ENCODE results near the gene ZBTB1. TPM values are rescaled to one million over a fixed set of nuclear protein-coding genes. Genes with fewer than 3 reads are reported as not detected.

ZBTB1 gene
- polyA plus RNA-seq, 1 donor from 2014 or later: 24.8 TPM

DNA sequence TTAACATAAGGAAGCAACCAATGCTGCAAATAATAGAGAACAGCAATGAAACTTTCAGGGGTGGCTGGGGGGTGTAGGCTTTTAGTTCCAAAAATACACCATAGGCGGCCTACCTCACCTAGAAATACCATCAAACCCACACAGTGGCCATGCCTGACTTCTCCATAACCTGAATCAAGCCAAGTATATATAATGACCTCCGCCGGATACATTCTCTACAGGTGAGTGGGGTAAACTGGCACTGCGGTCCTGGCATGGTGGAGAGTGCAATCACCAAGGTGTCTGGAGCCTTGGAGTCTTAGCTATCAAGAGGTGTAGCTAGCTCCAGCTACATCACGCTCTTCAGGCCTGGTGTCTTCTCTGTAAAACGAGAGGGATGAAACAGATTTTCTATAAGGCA, 2.1 kb upstream of the ZBTB1 start:
- Histone ChIP-seq H3K79me2 (replicated peaks; ENCODE audit: insufficient read depth, low read length) (peaks cover 46% of the 10 kb centered on the region), H4K20me1 (ENCODE audit: insufficient read depth) (no peaks in the 10 kb centered on the region), H3K27me3 (ENCODE audit: insufficient read depth, low read depth, low read length) (no peaks in the 10 kb centered on the region), H3K9me2 (ENCODE audit: insufficient read depth, low read length) (no peaks in the 10 kb centered on the region), H3F3A (ENCODE audit: insufficient read depth, low read length, poor library complexity, severe bottlenecking) (no peaks in the 10 kb centered on the region), H2AFZ (ENCODE audit: low read depth, low read length) (peak overlapping the region; percentile 98), H3K4me3 (ENCODE audit: low read length) (peak overlapping the region; percentile 98), H3K4me2 (ENCODE audit: low read length) (peak overlapping the region; percentile 95), H3K36me3 (ENCODE audit: insufficient read depth, low read length) (no peaks in the 10 kb centered on the region), H3K27ac (ENCODE audit: low read length) (peak overlapping the region; percentile 97), H3K9me3 (ENCODE audit: low read length) (no peaks in the 10 kb centered on the region), H3K9ac (ENCODE audit: low read length) (peak overlapping the region; percentile 99)
- TF ChIP-seq TAF1 (IDR thresholded peaks at IDR 0.05; ENCODE audit: low read depth): no peak
- TF ChIP-seq MXI1 (conservative IDR thresholded peaks at IDR 0.05; ENCODE audit: poor library complexity, severe bottlenecking): no peak
- TF ChIP-seq EP300 (conservative IDR thresholded peaks at IDR 0.05; ENCODE audit: poor library complexity, severe bottlenecking): no peak
- no peak for TF ChIP-seq RAD21 (conservative IDR thresholded peaks at IDR 0.05)
- no peak for TF ChIP-seq POLR2AphosphoS5 (IDR thresholded peaks at IDR 0.05)
- TF ChIP-seq, protein P1, sequence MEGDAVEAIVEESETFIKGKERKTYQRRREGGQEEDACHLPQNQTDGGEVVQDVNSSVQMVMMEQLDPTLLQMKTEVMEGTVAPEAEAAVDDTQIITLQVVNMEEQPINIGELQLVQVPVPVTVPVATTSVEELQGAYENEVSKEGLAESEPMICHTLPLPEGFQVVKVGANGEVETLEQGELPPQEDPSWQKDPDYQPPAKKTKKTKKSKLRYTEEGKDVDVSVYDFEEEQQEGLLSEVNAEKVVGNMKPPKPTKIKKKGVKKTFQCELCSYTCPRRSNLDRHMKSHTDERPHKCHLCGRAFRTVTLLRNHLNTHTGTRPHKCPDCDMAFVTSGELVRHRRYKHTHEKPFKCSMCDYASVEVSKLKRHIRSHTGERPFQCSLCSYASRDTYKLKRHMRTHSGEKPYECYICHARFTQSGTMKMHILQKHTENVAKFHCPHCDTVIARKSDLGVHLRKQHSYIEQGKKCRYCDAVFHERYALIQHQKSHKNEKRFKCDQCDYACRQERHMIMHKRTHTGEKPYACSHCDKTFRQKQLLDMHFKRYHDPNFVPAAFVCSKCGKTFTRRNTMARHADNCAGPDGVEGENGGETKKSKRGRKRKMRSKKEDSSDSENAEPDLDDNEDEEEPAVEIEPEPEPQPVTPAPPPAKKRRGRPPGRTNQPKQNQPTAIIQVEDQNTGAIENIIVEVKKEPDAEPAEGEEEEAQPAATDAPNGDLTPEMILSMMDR (IDR thresholded peaks at IDR 0.05; ENCODE audit: poor library complexity, severe bottlenecking): no peak
- no peak for TF ChIP-seq SMC3 (conservative IDR thresholded peaks at IDR 0.05; ENCODE audit: poor library complexity)
- TF ChIP-seq, protein P2, sequence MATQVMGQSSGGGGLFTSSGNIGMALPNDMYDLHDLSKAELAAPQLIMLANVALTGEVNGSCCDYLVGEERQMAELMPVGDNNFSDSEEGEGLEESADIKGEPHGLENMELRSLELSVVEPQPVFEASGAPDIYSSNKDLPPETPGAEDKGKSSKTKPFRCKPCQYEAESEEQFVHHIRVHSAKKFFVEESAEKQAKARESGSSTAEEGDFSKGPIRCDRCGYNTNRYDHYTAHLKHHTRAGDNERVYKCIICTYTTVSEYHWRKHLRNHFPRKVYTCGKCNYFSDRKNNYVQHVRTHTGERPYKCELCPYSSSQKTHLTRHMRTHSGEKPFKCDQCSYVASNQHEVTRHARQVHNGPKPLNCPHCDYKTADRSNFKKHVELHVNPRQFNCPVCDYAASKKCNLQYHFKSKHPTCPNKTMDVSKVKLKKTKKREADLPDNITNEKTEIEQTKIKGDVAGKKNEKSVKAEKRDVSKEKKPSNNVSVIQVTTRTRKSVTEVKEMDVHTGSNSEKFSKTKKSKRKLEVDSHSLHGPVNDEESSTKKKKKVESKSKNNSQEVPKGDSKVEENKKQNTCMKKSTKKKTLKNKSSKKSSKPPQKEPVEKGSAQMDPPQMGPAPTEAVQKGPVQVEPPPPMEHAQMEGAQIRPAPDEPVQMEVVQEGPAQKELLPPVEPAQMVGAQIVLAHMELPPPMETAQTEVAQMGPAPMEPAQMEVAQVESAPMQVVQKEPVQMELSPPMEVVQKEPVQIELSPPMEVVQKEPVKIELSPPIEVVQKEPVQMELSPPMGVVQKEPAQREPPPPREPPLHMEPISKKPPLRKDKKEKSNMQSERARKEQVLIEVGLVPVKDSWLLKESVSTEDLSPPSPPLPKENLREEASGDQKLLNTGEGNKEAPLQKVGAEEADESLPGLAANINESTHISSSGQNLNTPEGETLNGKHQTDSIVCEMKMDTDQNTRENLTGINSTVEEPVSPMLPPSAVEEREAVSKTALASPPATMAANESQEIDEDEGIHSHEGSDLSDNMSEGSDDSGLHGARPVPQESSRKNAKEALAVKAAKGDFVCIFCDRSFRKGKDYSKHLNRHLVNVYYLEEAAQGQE (IDR thresholded peaks at IDR 0.05; ENCODE audit: borderline replicate concordance): no peak
- TF ChIP-seq EZH2 (IDR thresholded peaks at IDR 0.05; ENCODE audit: borderline replicate concordance, insufficient read depth, low read length, poor library complexity, severe bottlenecking): no peak

DNA sequence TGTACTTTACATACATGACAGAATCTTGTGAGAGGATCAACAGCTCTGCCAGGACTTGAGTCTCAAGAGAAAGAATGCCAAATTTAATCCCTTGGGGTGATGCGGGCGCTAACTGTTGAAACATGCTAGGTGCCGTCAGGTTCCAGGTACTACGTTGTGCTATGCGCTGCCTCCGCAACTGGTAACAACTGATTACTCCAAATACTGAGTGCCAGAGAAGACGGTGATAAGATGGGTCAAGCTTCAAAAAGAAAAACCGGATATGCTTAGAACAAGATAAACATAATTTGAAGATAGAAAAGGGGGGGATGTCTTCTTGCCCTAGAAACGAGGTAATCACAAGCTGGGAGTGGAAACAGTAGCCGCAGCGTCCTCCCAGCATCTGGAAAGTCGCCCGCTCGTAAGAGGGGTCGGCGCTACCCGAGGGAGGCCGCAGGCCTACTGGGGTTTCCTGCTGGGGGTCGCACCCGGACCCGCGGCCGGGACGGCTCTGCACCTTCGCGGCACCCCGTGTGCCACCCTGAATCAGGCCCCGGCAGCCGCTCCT, 1.6 kb upstream of the ZBTB1 start:
- H3K4me2 ChIP-seq (ENCODE audit: low read length): peak overlapping the region; percentile 95
- peak overlapping the region; percentile 98 for H2AFZ ChIP-seq (ENCODE audit: low read depth, low read length)
- H4K20me1 ChIP-seq (ENCODE audit: insufficient read depth): no peaks in the 10 kb centered on the region
- H3K9me2 ChIP-seq (ENCODE audit: insufficient read depth, low read length): no peaks in the 10 kb centered on the region
- no peaks in the 10 kb centered on the region for H3K9me3 ChIP-seq (ENCODE audit: low read length)
- H3K27me3 ChIP-seq (ENCODE audit: insufficient read depth, low read depth, low read length): no peaks in the 10 kb centered on the region
- peak overlapping the region; percentile 99 for H3K9ac ChIP-seq (ENCODE audit: low read length)
- H3F3A ChIP-seq (ENCODE audit: insufficient read depth, low read length, poor library complexity, severe bottlenecking): no peaks in the 10 kb centered on the region
- peak overlapping the region; percentile 97 for H3K27ac ChIP-seq (ENCODE audit: low read length)
- peaks cover 51% of the 10 kb centered on the region for H3K79me2 ChIP-seq (replicated peaks; ENCODE audit: insufficient read depth, low read length)
- TF ChIP-seq, protein P1 (IDR thresholded peaks at IDR 0.05; ENCODE audit: poor library complexity, severe bottlenecking): no peak
- TF ChIP-seq, protein P2 (IDR thresholded peaks at IDR 0.05; ENCODE audit: borderline replicate concordance): peak; percentile 45
- peak overlapping the region; percentile 98 for H3K4me3 ChIP-seq (ENCODE audit: low read length)
- H3K36me3 ChIP-seq (ENCODE audit: insufficient read depth, low read length): no peaks in the 10 kb centered on the region
